K562 (cell line): ENCODE data around the gene NME4. TPM values are rescaled to one million over a fixed set of nuclear protein-coding genes. Genes with fewer than 3 reads are reported as not detected.

Experiments
- BRCA1 ChIP-seq, 2 experiments: fragments of 450-650 bp in 1 of 2; sonication (generic) in 1 of 2; formaldehyde crosslinking in 1 of 2; IDR thresholded peaks; 2 replicates each; pipeline versions ENCODE4 v1.5.0 to v1.6.1; 2017 to 2020; ENCODE audit warnings: mild to moderate bottlenecking in 1 of 2, missing genetic modification reagents in 1 of 2
- EP400 ChIP-seq: fragments of 450-650 bp; IDR thresholded peaks from 2 replicates; pipeline ENCODE4 v1.6.1; 2017; ENCODE audit warnings: antibody characterized with exemption, mild to moderate bottlenecking, moderate library complexity
- GTF2E2 ChIP-seq: fragments of 200-800 bp; sonication (Bioruptor generic); IDR thresholded peaks from 2 replicates; pipeline ENCODE4 v1.6.1; 2016; ENCODE audit warnings: missing genetic modification characterization, missing compliant biosample characterization
- HMGN3 ChIP-seq: IDR thresholded peaks from 2 replicates; pipeline ENCODE4 v1.6.1; 2011; ENCODE audit warnings: borderline replicate concordance, low read depth, mild to moderate bottlenecking, mixed read lengths, low read length; ENCODE audit not compliant: insufficient read length; ENCODE audit errors: extremely low read depth
- JUND ChIP-seq, 2 experiments: IDR thresholded peaks; 2 replicates in 1 of 2; 3 replicates in 1 of 2; pipeline ENCODE4 v1.6.1; 2011; ENCODE audit warnings: borderline replicate concordance in 2 of 2, low read depth in 2 of 2, low read length in 2 of 2, improper control_type of control experiment in 1 of 2, missing biosample characterization in 1 of 2, missing genetic modification characterization in 1 of 2, missing genetic modification reagents in 1 of 2
- LCOR ChIP-seq: sonication (generic); formaldehyde crosslinking; IDR thresholded peaks from 2 replicates; pipeline ENCODE4 v1.8.0; 2022; ENCODE audit warnings: mild to moderate bottlenecking, missing genetic modification reagents
- LEF1 ChIP-seq: fragments of 450-650 bp; IDR thresholded peaks from 2 replicates; pipeline ENCODE4 v1.6.1; 2016; ENCODE audit warnings: mild to moderate bottlenecking
- MAZ ChIP-seq, 2 experiments: fragments of 450-650 bp in 1 of 2; sonication (generic) in 1 of 2; formaldehyde crosslinking; IDR thresholded peaks in 1 of 2; conservative IDR thresholded peaks in 1 of 2; 2 replicates each; pipeline versions ENCODE4 v1.4.0 to v1.5.0; 2020; ENCODE audit warnings: mild to moderate bottlenecking in 1 of 2, missing genetic modification reagents in 1 of 2
- TBL1XR1 ChIP-seq, 2 experiments: IDR thresholded peaks; 2 replicates each; pipeline ENCODE4 v1.6.1; 2012; ENCODE audit warnings: improper control_type of control experiment in 2 of 2, low read length in 2 of 2, mild to moderate bottlenecking in 1 of 2
- TOE1 ChIP-seq, 2 experiments: fragments of 450-650 bp in 1 of 2; sonication (generic) in 1 of 2; formaldehyde crosslinking in 1 of 2; IDR thresholded peaks; 2 replicates each; pipeline versions ENCODE4 v1.7.1 to v1.8.0; 2016 to 2022; ENCODE audit warnings: borderline replicate concordance in 2 of 2, mild to moderate bottlenecking in 2 of 2, antibody characterized with exemption in 1 of 2, inconsistent platforms in 1 of 2, low read depth in 1 of 2, missing genetic modification reagents in 1 of 2, moderate library complexity in 1 of 2
- ZFX ChIP-seq: sonication (generic); formaldehyde crosslinking; IDR thresholded peaks from 2 replicates; pipeline ENCODE4 v1.8.0; 2022; ENCODE audit warnings: mild to moderate bottlenecking, missing genetic modification reagents, moderate library complexity
- ZNF124 ChIP-seq: sonication (generic); formaldehyde crosslinking; IDR thresholded peaks from 2 replicates; pipeline ENCODE4 v1.8.1; 2022; ENCODE audit warnings: missing genetic modification reagents
- polyA plus RNA-seq, 8 experiments: library from polyadenylated mRNA; depleted of rRNA in 4 of 8; stranded (reverse) in 5 of 8; unstranded in 3 of 8; fragments of >200 nt; fragmentation: Nextera tagmentation in 2 of 8; fragmentation: Illumina TruSeq in 1 of 8; extraction: Ambion mirVana in 2 of 8; extraction: Trizol in 1 of 8; gene quantifications; 2 replicates each; pipeline versions ENCODE4 v1.2.1 to v1.2.3, GENCODE V29; 2011 to 2014; ENCODE audit warnings: inconsistent platforms in 1 of 8, missing spikeins in 1 of 8
- total RNA-seq, 7 experiments: library from RNA; depleted of rRNA in 6 of 7; stranded (reverse); fragments of >200 nt in 6 of 7; fragmentation: Illumina TruSeq in 2 of 7; extraction: Trizol in 2 of 7; gene quantifications; 2 replicates each; pipeline versions ENCODE4 v1.2.1 to v1.2.3, GENCODE V29; 2011 to 2021; ENCODE audit warnings: low replicate concordance in 1 of 7
- TF ChIP-seq, protein P1 (sequence below): fragments of 200-600 bp; sonication (generic); IDR thresholded peaks from one replicate; pipeline ENCODE4 v1.6.1; 2012; ENCODE audit warnings: mild to moderate bottlenecking, low read depth, low read length, inconsistent platforms
- TF ChIP-seq, protein P2 (sequence below): fragments of 250-450 bp; sonication (Bioruptor Pico); IDR thresholded peaks from 2 replicates; pipeline ENCODE4 v1.5.1; 2021; ENCODE audit warnings: mild to moderate bottlenecking

NME4 gene
- total and polyA plus RNA-seq, 9 of the 15 experiments (the other 6 are each of a cell fraction or from before 2014, with no cell fraction given) = 15.4 to 264 (median 139) TPM

DNA sequence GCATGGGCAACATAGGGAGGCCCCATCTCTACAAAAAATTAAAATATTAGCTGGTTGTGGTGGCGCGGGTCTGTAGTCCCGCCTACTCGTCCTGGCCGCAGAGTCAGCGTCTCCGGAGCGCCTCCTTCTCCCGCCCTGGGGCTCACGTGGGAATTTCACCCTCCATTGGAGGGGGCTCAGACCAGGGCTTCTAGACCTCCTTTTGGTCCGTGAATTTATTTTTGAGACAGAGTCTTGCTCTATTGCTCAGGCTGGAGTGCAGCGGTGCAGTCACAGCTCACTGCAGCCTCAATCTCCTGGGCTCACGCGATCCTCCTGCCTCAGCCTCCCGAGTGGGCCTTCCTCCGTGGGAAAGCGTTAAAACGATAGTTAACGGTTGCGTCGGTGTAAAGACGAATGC is 394 bp upstream of the NME4 start (continued):
- TF ChIP-seq, protein P1, sequence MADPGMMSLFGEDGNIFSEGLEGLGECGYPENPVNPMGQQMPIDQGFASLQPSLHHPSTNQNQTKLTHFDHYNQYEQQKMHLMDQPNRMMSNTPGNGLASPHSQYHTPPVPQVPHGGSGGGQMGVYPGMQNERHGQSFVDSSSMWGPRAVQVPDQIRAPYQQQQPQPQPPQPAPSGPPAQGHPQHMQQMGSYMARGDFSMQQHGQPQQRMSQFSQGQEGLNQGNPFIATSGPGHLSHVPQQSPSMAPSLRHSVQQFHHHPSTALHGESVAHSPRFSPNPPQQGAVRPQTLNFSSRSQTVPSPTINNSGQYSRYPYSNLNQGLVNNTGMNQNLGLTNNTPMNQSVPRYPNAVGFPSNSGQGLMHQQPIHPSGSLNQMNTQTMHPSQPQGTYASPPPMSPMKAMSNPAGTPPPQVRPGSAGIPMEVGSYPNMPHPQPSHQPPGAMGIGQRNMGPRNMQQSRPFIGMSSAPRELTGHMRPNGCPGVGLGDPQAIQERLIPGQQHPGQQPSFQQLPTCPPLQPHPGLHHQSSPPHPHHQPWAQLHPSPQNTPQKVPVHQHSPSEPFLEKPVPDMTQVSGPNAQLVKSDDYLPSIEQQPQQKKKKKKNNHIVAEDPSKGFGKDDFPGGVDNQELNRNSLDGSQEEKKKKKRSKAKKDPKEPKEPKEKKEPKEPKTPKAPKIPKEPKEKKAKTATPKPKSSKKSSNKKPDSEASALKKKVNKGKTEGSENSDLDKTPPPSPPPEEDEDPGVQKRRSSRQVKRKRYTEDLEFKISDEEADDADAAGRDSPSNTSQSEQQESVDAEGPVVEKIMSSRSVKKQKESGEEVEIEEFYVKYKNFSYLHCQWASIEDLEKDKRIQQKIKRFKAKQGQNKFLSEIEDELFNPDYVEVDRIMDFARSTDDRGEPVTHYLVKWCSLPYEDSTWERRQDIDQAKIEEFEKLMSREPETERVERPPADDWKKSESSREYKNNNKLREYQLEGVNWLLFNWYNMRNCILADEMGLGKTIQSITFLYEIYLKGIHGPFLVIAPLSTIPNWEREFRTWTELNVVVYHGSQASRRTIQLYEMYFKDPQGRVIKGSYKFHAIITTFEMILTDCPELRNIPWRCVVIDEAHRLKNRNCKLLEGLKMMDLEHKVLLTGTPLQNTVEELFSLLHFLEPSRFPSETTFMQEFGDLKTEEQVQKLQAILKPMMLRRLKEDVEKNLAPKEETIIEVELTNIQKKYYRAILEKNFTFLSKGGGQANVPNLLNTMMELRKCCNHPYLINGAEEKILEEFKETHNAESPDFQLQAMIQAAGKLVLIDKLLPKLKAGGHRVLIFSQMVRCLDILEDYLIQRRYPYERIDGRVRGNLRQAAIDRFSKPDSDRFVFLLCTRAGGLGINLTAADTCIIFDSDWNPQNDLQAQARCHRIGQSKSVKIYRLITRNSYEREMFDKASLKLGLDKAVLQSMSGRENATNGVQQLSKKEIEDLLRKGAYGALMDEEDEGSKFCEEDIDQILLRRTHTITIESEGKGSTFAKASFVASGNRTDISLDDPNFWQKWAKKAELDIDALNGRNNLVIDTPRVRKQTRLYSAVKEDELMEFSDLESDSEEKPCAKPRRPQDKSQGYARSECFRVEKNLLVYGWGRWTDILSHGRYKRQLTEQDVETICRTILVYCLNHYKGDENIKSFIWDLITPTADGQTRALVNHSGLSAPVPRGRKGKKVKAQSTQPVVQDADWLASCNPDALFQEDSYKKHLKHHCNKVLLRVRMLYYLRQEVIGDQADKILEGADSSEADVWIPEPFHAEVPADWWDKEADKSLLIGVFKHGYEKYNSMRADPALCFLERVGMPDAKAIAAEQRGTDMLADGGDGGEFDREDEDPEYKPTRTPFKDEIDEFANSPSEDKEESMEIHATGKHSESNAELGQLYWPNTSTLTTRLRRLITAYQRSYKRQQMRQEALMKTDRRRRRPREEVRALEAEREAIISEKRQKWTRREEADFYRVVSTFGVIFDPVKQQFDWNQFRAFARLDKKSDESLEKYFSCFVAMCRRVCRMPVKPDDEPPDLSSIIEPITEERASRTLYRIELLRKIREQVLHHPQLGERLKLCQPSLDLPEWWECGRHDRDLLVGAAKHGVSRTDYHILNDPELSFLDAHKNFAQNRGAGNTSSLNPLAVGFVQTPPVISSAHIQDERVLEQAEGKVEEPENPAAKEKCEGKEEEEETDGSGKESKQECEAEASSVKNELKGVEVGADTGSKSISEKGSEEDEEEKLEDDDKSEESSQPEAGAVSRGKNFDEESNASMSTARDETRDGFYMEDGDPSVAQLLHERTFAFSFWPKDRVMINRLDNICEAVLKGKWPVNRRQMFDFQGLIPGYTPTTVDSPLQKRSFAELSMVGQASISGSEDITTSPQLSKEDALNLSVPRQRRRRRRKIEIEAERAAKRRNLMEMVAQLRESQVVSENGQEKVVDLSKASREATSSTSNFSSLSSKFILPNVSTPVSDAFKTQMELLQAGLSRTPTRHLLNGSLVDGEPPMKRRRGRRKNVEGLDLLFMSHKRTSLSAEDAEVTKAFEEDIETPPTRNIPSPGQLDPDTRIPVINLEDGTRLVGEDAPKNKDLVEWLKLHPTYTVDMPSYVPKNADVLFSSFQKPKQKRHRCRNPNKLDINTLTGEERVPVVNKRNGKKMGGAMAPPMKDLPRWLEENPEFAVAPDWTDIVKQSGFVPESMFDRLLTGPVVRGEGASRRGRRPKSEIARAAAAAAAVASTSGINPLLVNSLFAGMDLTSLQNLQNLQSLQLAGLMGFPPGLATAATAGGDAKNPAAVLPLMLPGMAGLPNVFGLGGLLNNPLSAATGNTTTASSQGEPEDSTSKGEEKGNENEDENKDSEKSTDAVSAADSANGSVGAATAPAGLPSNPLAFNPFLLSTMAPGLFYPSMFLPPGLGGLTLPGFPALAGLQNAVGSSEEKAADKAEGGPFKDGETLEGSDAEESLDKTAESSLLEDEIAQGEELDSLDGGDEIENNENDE = no peak
- TF ChIP-seq TOE1 (IDR thresholded peaks at IDR 0.05; ENCODE audit: borderline replicate concordance) (0 out of 2 replicates have a peak, but pooled peaks have one; percentile 62), TOE1 (CRISPR knock-in tag; IDR thresholded peaks at IDR 0.05; ENCODE audit: borderline replicate concordance, low read depth) (no peak), BRCA1 (IDR thresholded peaks at IDR 0.05) (no peak), BRCA1 (CRISPR knock-in tag; IDR thresholded peaks at IDR 0.05) (no peak), GTF2E2 (no peak), ZNF124 (CRISPR knock-in tag) (no peak), TBL1XR1 (IDR thresholded peaks at IDR 0.05; ENCODE audit: low read length in 2 of 2) (no peak), JUND (IDR thresholded peaks at IDR 0.05; ENCODE audit: borderline replicate concordance, low read depth, low read length) (peak; percentile 18; the same call in 1 of the 2 replicates), JUND (tag; IDR thresholded peaks at IDR 0.05; ENCODE audit: borderline replicate concordance, low read depth, low read length) (no peak; the same call in 2 of the 3 replicates), ZFX (CRISPR knock-in tag) (peak; percentile 79), LEF1 (no peak), HMGN3 (no peak), EP400 (peak; percentile 75), MAZ (CRISPR knock-in tag; conservative IDR thresholded peaks at IDR 0.05 in 1 of 2, IDR thresholded peaks at IDR 0.05 in 1 of 2) (peak; percentile 11 to 75; a peak in 3 of 4 replicates), LCOR (CRISPR knock-in tag) (0 out of 2 replicates have a peak, but pooled peaks have one; percentile 50)
- TF ChIP-seq, protein P2, sequence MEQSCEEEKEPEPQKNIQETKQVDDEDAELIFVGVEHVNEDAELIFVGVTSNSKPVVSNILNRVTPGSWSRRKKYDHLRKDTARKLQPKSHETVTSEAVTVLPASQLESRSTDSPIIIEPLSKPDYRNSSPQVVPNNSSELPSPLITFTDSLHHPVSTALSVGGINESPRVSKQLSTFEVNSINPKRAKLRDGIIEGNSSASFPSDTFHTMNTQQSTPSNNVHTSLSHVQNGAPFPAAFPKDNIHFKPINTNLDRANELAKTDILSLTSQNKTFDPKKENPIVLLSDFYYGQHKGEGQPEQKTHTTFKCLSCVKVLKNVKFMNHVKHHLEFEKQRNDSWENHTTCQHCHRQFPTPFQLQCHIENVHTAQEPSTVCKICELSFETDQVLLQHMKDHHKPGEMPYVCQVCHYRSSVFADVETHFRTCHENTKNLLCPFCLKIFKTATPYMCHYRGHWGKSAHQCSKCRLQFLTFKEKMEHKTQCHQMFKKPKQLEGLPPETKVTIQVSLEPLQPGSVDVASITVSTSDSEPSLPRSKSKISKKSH (CRISPR knock-in tag) = no peak
